ENCODE measurements around the gene TTL.
A peak's percentile ranks its signal among the peaks of the same experiment; 100 is the strongest.
"Not testable (repeated sequence)": the region's sequence is repeated elsewhere in the genome, so short reads cannot be mapped to it uniquely, and the experiment has no call there.

The TTL gene

DNA sequence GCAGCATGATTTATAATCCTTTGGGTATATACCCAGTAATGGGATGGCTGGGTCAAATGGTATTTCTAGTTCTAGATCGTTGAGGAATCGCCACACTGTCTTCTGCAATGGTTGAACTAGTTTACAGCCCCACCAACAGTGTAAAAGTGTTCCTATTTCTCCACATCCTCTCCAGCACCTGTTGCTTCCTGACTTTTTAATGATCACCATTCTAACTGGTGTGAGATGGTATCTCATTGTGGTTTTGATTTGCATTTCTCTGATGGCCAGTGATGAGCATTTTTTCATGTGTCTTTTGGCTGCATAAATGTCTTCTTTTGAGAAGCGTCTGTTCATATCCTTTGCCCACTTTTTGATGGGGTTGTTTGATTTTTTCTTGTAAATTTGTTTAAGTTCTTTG, 42.3 kb downstream of the TTL start:
- not testable (repeated sequence) for DNase-seq

DNA sequence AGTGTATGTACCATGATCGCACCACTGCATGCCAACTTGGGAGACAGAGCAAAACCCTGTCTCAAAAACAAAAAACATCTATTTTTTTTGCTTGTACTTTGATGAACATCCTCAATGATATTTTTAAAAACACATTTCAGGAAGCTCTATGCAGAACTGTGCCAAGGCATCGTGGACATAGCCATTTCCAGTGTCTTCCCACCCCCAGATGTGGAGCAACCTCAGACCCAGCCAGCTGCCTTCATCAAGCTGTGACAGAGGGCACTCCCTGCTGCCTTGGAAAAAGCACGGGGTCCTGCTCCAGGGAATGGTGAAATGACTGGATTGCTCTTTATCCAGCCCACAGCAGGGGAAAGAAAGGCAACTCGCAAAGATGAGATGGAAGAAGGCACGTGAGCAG, 46.6 kb downstream of the TTL start:
- no peak for DNase-seq

- DNase-seq: no peak
Measured at GRCh38 chr2:112529757-112530156, 47.8 kb downstream of the TTL start.

DNA sequence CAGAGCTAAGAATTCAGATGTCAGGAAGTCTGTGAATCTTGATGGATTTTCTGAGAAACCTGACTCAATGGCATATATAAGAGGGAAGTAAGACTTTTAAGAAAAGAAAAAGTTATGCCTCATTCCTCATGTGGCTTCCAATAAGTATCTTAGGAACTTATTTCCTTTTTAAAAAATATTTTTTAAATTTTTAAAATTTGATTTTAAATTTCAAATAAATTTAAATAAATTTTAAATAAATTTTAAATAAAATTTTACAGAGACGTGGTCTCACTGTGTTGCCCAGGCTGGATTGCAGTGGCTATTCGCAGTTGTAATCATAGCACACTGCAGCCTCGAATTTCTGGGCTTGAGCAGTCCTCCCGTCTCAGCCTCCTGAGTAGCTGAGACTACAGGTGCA, 48.8 kb downstream of the TTL start:
- no peak for DNase-seq

- no peak for DNase-seq
Measured at GRCh38 chr2:112534826-112535225, 52.9 kb downstream of the TTL start.

DNA sequence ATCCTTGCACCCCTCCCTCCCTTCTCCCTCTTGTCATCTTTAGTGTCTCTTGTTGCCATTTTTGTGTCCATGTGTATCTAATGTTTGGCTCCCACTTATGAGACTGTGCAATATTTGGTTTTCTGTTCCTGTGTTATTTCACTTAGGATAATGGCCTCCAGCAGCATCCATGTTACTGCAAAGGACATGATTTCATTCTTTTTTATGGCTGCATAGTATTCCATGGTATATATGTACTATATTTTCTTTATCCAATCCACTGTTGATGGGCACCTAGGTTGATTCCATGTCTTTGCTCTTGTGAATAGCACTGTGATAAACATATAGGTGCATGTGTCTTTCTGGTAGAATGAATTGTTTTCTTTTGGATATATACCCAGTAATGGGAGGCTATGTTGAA, 54.7 kb downstream of the TTL start:
- DNase-seq: not testable (repeated sequence)

DNA sequence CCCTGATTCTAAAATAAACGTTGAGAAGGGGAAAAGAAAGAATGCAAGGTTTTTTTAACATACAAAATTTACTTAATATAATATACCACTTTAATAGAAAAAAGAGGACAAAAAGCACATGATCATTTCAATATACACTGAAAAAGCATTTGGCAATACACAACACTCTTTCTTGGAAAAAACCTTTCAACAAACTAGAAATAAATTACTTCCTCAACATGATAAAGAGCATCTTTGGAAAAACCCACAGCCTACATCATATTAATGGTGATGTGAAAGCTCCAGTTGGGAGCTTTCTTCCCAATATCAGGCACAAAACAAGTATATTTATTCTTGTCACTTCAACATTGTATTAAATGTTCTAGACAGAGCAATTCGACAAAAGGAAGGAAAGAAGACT, 57.4 kb downstream of the TTL start:
- no peak for DNase-seq

GRCh38 chr2:112540906-112541305, 59.0 kb downstream of the TTL start:
- DNase-seq: no peak

DNA sequence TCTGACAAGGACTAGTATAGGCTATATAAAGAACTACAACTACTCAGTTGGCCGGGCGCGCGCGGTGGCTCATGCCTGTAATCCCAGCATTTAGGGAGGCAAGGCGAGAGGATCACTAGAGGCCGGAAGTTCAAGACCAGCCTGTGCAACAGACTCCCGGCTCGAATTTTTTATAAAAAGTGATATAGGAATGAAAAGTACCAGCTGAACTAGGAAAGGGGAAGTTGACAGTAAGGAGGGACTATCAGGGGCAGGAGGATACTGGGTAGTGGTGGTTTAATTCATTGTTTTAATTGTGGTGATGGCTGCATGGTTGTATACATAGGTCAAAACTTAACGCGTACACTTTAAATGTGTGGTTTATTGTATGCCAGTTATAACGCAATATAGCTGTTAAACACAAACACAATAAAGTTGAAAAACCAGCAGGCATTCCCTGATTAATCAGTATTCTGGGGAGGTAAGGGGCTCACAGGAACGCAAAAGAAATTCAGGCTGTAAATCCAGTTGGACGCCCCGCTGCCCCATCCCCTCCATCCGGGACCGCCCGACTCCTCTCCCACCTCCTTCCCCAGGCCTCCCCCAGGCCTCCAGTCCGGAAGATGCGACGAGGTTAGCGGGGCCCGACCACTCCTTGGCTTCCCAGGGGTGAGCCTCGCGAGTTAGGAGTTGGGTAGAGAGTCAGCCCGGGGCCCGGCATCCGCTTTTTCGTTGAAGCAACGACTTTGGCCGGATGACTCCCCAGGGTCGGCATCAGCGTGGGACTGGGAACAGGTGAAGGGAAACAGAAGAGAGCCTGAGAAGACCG, 59.6 kb downstream of the TTL start:
- DNase-seq: peak; percentile 80

- peak; percentile 87 for DNase-seq
Measured at GRCh38 chr2:112542123-112542983, 60.4 kb downstream of the TTL start, which contains the start of gene POLR1B. Gene POLR1B (plus strand): TSS chr2:112542465. CDS start chr2:112542495, 30 bp downstream.

DNA sequence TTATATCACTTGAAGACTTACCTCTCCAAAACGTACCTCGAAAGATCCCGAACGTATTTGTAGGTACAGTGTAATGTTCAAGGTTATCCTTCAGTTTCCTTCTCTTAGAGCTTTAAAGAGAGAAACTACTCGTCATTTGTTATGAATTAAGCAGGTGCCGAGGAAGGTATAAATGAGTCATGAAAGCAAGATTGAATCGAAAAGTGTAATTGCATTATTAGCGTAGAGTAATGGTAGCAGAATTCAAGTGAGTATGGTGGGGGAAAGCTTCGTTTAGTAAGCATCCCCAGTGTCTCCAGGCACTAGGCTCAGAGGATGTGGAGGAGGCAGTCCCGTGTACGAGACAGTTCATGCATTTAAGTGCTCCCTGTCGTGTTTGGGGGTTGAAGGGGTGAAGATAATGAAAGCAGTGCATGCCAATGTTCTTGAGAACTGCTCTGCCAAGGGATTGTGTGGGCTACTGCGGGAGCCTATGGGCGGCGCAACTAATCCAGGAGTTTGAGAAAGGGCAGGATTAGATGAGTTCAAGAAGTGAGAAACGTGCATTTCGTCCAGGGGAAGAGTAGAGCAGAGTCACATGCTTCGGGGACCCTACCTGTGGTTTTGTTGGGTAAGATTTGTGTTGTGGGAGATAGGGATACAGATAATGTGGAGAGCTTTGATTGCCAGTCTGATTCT, 61.2 kb downstream of the TTL start:
- DNase-seq: peak; percentile 36

- no peak for DNase-seq
Measured at GRCh38 chr2:112547333-112547732, 65.4 kb downstream of the TTL start.

DNA sequence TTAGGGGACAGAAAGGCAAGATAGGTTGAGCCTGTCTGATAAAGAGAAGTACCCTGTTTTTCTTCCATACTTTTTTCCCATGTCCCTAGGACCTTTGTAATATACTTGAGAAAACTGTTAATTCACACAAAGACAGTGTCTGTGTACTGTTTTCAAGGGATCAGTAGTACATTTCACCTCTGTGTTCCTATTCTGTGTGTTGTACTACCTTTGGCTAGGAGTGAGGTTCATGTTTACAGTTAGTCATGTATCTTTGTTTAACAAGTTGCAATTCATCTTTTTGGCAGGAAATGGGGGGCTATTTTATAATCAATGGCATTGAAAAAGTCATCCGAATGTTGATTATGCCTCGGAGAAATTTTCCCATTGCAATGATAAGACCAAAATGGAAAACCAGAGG, 67.0 kb downstream of the TTL start:
- DNase-seq: no peak

- DNase-seq: peak; percentile 36
Measured at GRCh38 chr2:112566104-112566503, 84.1 kb downstream of the TTL start.

DNA sequence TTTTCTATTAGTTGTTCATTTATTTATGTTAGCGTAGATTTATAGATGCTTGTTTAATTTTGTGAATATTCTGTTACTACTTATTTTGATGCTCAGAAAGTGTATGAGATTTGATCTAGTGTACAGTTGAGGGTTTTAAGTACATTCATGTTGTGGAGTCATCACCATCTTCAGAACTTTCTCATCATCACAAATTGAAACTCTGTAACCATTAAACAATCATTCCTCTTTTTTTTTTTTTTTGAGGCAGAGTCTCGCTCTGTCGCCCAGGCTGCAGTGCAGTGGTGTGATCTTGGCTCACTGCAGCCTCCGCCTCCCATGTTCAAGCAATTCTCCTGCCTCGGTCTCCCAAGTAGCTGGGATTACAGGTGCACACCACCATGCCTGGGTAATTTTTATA, 84.6 kb downstream of the TTL start:
- DNase-seq: not testable (repeated sequence)

- no peak for DNase-seq
Measured at GRCh38 chr2:112572005-112572404, 90.0 kb downstream of the TTL start.

DNA sequence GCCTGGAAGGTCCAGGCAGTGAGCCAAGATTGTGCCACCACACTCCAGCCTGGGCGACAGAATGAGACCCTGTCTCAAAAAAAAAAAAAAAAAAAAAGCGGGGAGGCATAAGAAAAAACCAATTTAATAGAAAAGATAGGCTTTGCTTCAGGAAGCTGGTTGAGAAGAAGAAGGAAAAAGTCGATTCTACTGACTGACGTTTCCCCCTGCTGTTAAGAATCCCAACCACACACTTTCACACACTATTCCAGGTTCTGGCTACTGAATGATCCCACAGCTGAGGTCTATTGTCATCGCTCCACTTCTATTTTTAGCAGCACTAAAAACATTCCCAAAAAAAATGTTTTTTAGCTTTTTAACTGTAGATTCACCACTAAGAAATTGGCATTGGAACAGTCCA, 95.8 kb downstream of the TTL start:
- no peak for DNase-seq

DNA sequence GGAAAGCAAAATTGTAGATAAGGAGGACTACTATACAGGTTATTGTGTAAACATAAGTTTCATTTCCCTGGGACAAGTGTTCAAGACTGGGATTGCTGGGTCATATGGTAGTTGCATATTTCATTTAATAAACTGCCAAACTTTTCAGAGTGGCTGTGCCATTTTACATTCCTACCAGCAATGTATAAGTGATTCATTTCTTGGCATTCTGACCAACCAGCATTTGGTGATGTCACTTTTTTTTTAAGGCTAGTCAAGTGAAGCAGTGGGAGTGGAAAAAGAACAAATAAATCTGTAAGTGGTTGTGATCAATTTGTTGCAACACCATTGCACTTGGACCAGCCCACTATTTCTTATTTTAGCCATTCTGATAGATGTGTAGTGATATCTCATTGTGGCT, 97.3 kb downstream of the TTL start:
- DNase-seq: no peak

GRCh38 chr2:112580084-112580483, 98.1 kb downstream of the TTL start:
- no peak for DNase-seq

DNA sequence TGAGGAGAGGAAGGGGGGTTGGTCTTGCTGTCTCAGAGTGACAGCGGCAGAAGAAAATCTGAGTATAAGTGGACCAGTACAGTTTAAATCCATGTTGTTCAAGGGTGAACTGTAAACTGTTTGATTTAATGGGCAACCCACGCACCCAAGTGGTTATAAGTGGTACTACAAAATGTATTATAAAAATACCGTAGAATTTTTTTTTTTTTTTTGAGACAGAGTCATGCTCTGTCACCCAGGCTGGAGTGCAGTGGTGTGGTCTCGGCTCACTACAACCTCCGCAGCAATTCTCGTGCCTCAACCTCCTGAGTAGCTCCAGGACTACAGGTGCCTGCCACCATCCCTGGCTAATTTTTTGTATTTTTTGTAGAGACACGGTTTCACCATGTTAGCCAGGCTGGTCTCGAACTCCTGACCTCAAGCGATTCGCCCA, 100.4 kb downstream of the TTL start:
- peak; percentile 69 for DNase-seq

- DNase-seq: peak; percentile 21
Measured at GRCh38 chr2:112583497-112584133, 101.7 kb downstream of the TTL start.

GRCh38 chr2:112584134-112584890, 102.4 kb downstream of the TTL start, which contains the start of gene CHCHD5:
Gene CHCHD5 (plus strand): TSS chr2:112584609. CDS start chr2:112584648, 39 bp downstream.
- DNase-seq: peak; percentile 98
